HG03460 (cell line): ENCODE results near the gene KLF11.

ENCODE experiments used
- ATAC-seq: cut with Tn5 transposase; IDR thresholded peaks from one replicate; pipeline ENCODE4 v1.9.1; 2021; ENCODE audit not compliant: unreplicated experiment

Gene KLF11

DNA sequence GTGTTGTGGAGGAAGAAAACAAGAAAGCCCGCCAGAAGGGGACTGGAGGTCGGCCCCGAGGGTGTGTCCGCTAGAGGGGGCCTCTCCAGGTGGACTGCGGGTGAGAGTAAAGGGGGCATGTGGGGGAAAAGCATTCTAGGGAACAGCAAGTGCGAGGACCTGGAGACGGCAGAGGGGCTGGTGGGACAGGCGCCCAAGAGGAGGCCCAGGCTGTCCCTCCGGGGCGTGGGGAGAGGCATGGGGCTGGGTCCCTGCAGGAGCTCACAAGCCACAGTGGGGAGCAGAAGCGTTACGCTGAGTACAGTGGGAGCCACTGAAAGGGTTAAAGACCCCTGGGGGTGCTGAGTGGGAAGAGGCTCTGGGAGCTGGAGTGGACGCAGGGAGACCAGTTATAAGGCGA, 1.6 kb upstream of the KLF11 start:
- ATAC-seq = no peak

GRCh38 chr2:10042301-10043161, 819 bp upstream of the KLF11 start:
- peak; percentile 3 for ATAC-seq

GRCh38 chr2:10043906-10044601, 704 bp downstream of the KLF11 start:
- peak; percentile 55 for ATAC-seq

- no peak for ATAC-seq
Observed at GRCh38 chr2:10045561-10046355, 2.4 kb downstream of the KLF11 start.

DNA sequence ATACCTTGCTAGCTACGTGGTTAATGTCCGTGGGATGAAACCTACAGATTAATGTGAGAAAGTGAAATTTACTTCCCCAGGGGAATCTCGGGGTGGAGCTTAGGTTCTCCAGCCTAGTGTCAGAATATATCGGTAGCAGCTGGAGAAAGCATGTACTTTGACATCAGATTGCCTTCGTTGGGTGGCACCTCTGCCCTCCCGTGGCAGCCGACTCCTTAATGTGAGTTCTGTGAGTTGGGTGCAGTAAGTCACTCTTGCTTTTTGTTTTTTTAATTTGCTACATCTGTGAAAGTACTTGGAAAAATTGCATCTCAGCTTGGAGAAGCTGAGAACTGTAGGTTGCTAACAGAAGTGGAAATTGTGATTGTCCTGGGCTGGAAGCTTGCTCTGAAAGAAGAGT, 3.6 kb downstream of the KLF11 start:
- ATAC-seq = no peak

- ATAC-seq = no peak
Observed at GRCh38 chr2:10047616-10048500, 4.5 kb downstream of the KLF11 start.

- ATAC-seq = no peak
Observed at GRCh38 chr2:10048501-10049171, 5.3 kb downstream of the KLF11 start.

- no peak for ATAC-seq
Observed at GRCh38 chr2:10052216-10052615, 8.9 kb downstream of the KLF11 start.

DNA sequence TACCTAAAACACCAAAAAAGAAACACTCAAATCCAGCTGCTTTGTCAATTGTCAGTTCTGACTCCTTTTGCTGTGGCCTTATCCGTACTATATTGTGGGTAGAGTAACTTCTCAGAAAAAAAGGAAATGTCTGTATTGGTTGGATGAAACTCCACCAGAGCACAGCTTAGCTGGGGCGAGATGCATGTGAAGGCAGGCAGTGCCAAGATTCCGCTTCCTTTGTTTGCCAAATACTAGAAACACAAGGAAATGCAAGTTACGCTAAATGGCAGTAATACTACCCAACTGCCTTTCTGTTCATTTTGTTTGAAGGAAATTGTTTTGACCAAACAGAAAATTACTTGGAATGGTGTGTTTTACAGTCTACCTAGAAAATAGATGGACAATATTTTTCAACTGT, 10.0 kb downstream of the KLF11 start:
- no peak for ATAC-seq

GRCh38 chr2:10054424-10054823, 11.1 kb downstream of the KLF11 start:
- no peak for ATAC-seq

- no peak for ATAC-seq
Observed at GRCh38 chr2:10054976-10055375, 11.6 kb downstream of the KLF11 start.

DNA sequence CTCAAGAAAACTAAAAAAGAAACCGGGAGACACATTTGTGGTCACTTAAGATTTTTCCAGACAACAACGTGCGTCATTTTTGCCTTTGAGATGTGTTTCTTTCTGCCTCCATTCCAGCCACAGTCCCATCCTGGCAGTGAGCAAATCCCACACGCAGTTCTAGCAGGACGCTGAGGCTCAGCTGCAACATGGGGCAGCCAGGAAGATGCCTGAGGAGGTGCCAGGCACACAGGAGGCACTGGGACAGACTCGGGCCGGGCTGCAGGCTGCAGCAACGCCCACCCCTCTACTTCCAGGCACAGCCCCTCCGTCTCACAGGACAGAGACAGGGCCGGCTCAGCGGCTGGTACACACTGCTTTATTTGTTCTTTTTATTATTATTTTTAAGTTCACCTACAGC, 13.1 kb downstream of the KLF11 start:
- ATAC-seq = no peak

GRCh38 chr2:10057231-10058107, 14.1 kb downstream of the KLF11 start:
- ATAC-seq = no peak

- no peak for ATAC-seq
Observed at GRCh38 chr2:10058251-10059015, 15.1 kb downstream of the KLF11 start.

DNA sequence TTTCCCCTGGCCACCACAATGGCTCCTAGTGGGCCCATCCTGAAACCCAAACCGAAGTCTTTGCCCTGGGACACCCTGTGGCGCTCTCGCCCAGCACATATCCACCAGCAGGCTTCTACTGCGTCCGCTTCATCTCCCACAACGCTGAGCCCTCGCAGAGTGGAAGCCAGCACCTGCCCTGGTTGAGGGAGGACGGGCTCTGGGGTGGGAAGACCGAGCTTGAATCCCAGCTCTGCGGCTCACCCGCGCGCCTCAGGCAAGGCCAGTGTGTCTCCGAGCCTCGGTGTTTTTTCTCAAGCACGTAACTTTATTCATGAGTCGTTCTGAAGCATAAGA, 15.6 kb downstream of the KLF11 start:
- no peak for ATAC-seq

DNA sequence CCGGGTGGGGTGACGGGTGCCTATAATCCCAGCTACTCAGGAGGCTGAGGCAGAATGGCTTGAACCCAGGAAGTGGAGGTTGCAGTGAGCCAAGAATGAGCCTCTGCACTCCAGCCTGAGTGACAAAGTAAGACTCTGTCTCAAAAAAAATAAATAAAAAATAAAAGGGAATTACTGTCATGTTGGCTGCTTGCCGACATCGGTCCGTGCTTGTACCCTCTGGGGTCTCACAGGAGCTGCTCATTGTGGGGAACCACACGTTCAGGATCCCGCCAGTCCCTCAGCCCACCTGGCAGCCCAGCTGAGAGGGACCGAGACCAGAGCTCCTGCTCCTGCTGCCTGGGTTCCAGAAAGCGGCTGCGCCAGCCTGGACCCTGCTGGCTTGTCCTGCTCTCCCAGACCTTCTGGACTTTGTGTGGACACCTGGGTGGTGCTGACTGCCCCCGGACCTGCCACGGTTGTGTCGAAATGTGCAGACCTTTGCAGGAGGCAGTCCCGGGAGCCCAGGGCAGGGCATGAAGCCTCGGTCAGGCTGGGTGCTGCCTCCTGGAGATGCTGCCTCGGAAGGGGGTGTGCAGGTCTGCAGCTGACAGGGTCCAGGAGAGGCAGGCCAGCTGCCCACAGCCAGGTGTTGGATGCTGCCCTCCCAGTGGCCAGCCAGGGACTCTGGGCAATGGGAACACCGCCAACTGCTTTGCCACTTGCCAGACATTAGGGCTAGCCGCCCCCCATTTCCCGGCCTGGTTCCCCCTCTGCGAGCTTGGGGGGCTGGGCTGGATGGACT, 16.4 kb downstream of the KLF11 start:
- no peak for ATAC-seq

GRCh38 chr2:10061221-10061925, 18.0 kb downstream of the KLF11 start:
- no peak for ATAC-seq
